Smooth muscle cell (in vitro differentiated cells): ENCODE results near the gene ZFPM1. TPM values are rescaled to one million over a fixed set of nuclear protein-coding genes. Genes with fewer than 3 reads are reported as not detected.
A peak's percentile ranks its signal among the peaks of the same experiment; 100 is the strongest.

Experiments used
- DNase-seq: peaks from one replicate; lab custom pipeline; 2025; ENCODE audit not compliant: unreplicated experiment; lab: John Stamatoyannopoulos, UW
- H2AFZ ChIP-seq: fragments of 200-600 bp; sonication (generic); 2 replicates; pipeline ENCODE4 v1.6.0; 2016; ENCODE audit warnings: antibody characterized with exemption, low read depth, mild to moderate bottlenecking
- H3F3A ChIP-seq: fragments of 200-600 bp; sonication (generic); 2 replicates; pipeline ENCODE4 v1.6.0; 2017; ENCODE audit warnings: antibody characterized with exemption, low read depth
- H3K27ac ChIP-seq: fragments of 200-600 bp; sonication (generic); 2 replicates; pipeline ENCODE4 v1.5.1; 2016; ENCODE audit warnings: low read depth, mild to moderate bottlenecking
- H3K27me3 ChIP-seq: fragments of 200-600 bp; sonication (generic); 2 replicates; pipeline ENCODE4 v1.6.1; 2016; ENCODE audit warnings: low read depth, mild to moderate bottlenecking
- H3K36me3 ChIP-seq: fragments of 200-600 bp; sonication (generic); 2 replicates; pipeline ENCODE4 v1.5.1; 2016; ENCODE audit warnings: low read depth
- H3K4me1 ChIP-seq: fragments of 200-600 bp; sonication (generic); 2 replicates; pipeline ENCODE4 v1.5.1; 2016; ENCODE audit warnings: low read depth
- H3K4me2 ChIP-seq: fragments of 200-600 bp; sonication (generic); 2 replicates; pipeline ENCODE4 v1.6.0; 2016; ENCODE audit warnings: mild to moderate bottlenecking
- H3K4me3 ChIP-seq: fragments of 200-600 bp; sonication (generic); 2 replicates; pipeline ENCODE4 v1.5.1; 2016; ENCODE audit warnings: mild to moderate bottlenecking
- H3K79me2 ChIP-seq: fragments of 200-600 bp; sonication (generic); 2 replicates; pipeline ENCODE4 v1.6.0; 2016; ENCODE audit warnings: low read depth, mild to moderate bottlenecking
- H3K9ac ChIP-seq: fragments of 200-600 bp; sonication (generic); 2 replicates; pipeline ENCODE4 v1.6.0; 2016; ENCODE audit warnings: low read depth
- H3K9me3 ChIP-seq: fragments of 200-600 bp; sonication (generic); replicated peaks from 2 replicates; pipeline ENCODE4 v1.5.1; 2016; ENCODE audit warnings: low read depth
- H4K20me1 ChIP-seq: fragments of 200-600 bp; sonication (generic); 2 replicates; pipeline ENCODE4 v1.6.0; 2016; ENCODE audit warnings: low read depth
- WGBS: methylation state at CpG from one replicate; pipeline ENCODE4 v1.1.7; 2016; ENCODE audit warnings: low lambda C conversion rate; 5-methylcytosine and 5-hydroxymethylcytosine counted together
- polyA plus RNA-seq: library from polyadenylated mRNA; unstranded; fragments of >200 nt; fragmentation: Nextera tagmentation; extraction: Ambion mirVana; gene quantifications from 2 replicates; pipeline ENCODE4 v1.2.1, GENCODE V29; 2016
- total RNA-seq: library from RNA; depleted of rRNA; stranded (reverse); fragments of >200 nt; gene quantifications from 2 replicates; pipeline ENCODE4 v1.2.3, GENCODE V29; 2014
- TF ChIP-seq, protein P1 (sequence below): fragments of 200-600 bp; sonication (generic); IDR thresholded peaks from 2 replicates; pipeline ENCODE4 v1.5.1; 2017; ENCODE audit warnings: borderline replicate concordance, mild to moderate bottlenecking, antibody characterized with exemption; ENCODE audit not compliant: insufficient read depth, poor library complexity, severe bottlenecking

The ZFPM1 gene
- total and polyA plus RNA-seq, 2 experiments from 2014 or later, result 0.99 to 4.9 TPM

- H2AFZ ChIP-seq, result no peak overlapping the region
- 37% methylated on average over 39 of the region's 46 CpGs for WGBS
- peaks cover 75% of the 10 kb centered on the region for H4K20me1 ChIP-seq
- DNase-seq, result no peak
- H3K9me3 ChIP-seq, result no peaks in the 10 kb centered on the region
- H3K4me2 ChIP-seq, result peak overlapping the region; percentile 40
- H3K36me3 ChIP-seq, result no peaks in the 10 kb centered on the region
- no peaks in the 10 kb centered on the region for H3K79me2 ChIP-seq
- no peaks in the 10 kb centered on the region for H3K27me3 ChIP-seq
- TF ChIP-seq, protein P1, sequence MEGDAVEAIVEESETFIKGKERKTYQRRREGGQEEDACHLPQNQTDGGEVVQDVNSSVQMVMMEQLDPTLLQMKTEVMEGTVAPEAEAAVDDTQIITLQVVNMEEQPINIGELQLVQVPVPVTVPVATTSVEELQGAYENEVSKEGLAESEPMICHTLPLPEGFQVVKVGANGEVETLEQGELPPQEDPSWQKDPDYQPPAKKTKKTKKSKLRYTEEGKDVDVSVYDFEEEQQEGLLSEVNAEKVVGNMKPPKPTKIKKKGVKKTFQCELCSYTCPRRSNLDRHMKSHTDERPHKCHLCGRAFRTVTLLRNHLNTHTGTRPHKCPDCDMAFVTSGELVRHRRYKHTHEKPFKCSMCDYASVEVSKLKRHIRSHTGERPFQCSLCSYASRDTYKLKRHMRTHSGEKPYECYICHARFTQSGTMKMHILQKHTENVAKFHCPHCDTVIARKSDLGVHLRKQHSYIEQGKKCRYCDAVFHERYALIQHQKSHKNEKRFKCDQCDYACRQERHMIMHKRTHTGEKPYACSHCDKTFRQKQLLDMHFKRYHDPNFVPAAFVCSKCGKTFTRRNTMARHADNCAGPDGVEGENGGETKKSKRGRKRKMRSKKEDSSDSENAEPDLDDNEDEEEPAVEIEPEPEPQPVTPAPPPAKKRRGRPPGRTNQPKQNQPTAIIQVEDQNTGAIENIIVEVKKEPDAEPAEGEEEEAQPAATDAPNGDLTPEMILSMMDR, result no peak
- no peak overlapping the region for H3K27ac ChIP-seq
- H3K9ac ChIP-seq, result no peak overlapping the region
- no peaks in the 10 kb centered on the region for H3K4me1 ChIP-seq
- H3F3A ChIP-seq, result no peaks in the 10 kb centered on the region
- H3K4me3 ChIP-seq, result no peak overlapping the region
These were observed 44.7 kb downstream of the ZFPM1 start for GRCh38 chr16:88497561-88498462.

DNA sequence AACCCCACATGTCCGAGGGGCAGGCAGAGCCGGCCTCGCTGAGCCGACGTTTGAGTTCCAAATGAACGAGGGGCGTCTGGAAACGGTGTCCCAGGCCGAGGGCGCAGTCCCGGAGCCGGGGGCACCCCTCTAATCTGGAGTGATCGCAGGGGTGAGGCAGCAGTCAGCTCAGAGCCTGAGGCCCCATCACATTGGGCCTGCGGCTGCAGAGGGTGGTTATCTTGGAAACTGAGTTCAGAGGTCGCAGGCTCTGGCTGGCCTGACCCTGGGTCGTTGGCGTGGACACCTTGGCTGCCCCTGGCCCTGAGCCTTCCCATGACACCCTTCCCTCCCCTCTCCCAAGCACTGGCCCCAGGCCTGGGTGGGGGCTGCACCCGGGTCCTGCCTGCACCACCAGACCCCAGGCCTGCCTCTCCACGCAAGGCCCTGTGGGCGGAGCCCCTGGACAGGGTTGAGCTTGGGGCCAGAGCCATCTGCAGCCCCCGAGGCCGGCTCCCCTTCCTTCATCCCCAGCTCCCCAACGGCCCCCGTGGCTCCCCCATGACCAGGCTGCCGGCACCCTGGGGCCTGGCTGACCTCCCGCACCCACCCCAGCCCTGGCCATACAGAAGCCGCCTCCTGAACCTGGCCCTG, 45.6 kb downstream of the ZFPM1 start:
- Histone ChIP-seq H3K4me3 (no peak overlapping the region), H3K4me2 (no peak overlapping the region), H3K27ac (no peak overlapping the region), H3K27me3 (no peaks in the 10 kb centered on the region), H4K20me1 (peaks cover 79% of the 10 kb centered on the region), H3K36me3 (no peaks in the 10 kb centered on the region), H3F3A (no peaks in the 10 kb centered on the region), H2AFZ (no peak overlapping the region), H3K9me3 (no peaks in the 10 kb centered on the region), H3K4me1 (no peaks in the 10 kb centered on the region), H3K9ac (no peak overlapping the region), H3K79me2 (no peaks in the 10 kb centered on the region)
- DNase-seq, result no peak
- TF ChIP-seq, protein P1, result no peak
- WGBS, result 94% methylated on average over 25 of the region's 27 CpGs

- Histone ChIP-seq H3K9me3 (no peaks in the 10 kb centered on the region), H3K27ac (no peak overlapping the region), H3K27me3 (no peaks in the 10 kb centered on the region), H3F3A (no peaks in the 10 kb centered on the region), H3K36me3 (no peaks in the 10 kb centered on the region), H3K4me2 (no peak overlapping the region), H4K20me1 (peaks cover 76% of the 10 kb centered on the region), H3K4me1 (no peaks in the 10 kb centered on the region), H3K79me2 (no peaks in the 10 kb centered on the region), H3K9ac (no peak overlapping the region), H3K4me3 (no peak overlapping the region), H2AFZ (no peak overlapping the region)
- DNase-seq, result no peak
- 91% methylated on average over 18 of the region's 19 CpGs for WGBS
- TF ChIP-seq, protein P1, result no peak
These were observed 46.2 kb downstream of the ZFPM1 start for GRCh38 chr16:88499292-88499691.
